WTC11 (cell line): ENCODE results near the gene ZNF670. TPM values are rescaled to one million over a fixed set of nuclear protein-coding genes. Genes with fewer than 3 reads are reported as not detected.

Experiments
- ATF3 ChIP-seq: sonication (generic); formaldehyde crosslinking; conservative IDR thresholded peaks from 2 replicates; pipeline ENCODE4 v1.8.1; 2022; ENCODE audit warnings: mild to moderate bottlenecking, missing genetic modification reagents
- CREB1 ChIP-seq: sonication (generic); formaldehyde crosslinking; IDR thresholded peaks from 2 replicates; pipeline ENCODE4 v1.8.0; 2023; ENCODE audit warnings: mild to moderate bottlenecking, missing genetic modification reagents
- CREM ChIP-seq: sonication (generic); formaldehyde crosslinking; IDR thresholded peaks from 2 replicates; pipeline ENCODE4 v1.8.1; 2022; ENCODE audit warnings: mild to moderate bottlenecking, missing genetic modification reagents, moderate library complexity
- E2F4 ChIP-seq: sonication (generic); formaldehyde crosslinking; IDR thresholded peaks from 2 replicates; pipeline ENCODE4 v1.8.1; 2022; ENCODE audit warnings: low read depth, mild to moderate bottlenecking, moderate library complexity, missing genetic modification reagents, borderline replicate concordance
- ETV6 ChIP-seq: sonication (generic); formaldehyde crosslinking; IDR thresholded peaks from 2 replicates; pipeline ENCODE4 v1.8.1; 2022; ENCODE audit warnings: mild to moderate bottlenecking, missing genetic modification reagents
- FOXP1 ChIP-seq: sonication (generic); formaldehyde crosslinking; IDR thresholded peaks from 2 replicates; pipeline ENCODE4 v1.8.0; 2022; ENCODE audit warnings: missing genetic modification reagents, mild to moderate bottlenecking, moderate library complexity, borderline replicate concordance
- FOXP4 ChIP-seq: sonication (generic); formaldehyde crosslinking; IDR thresholded peaks from 2 replicates; pipeline ENCODE4 v1.8.0; 2022; ENCODE audit warnings: mild to moderate bottlenecking, missing genetic modification reagents
- HMGA2 ChIP-seq: fragments of 250-450 bp; sonication (Bioruptor Pico); IDR thresholded peaks from 2 replicates; pipeline ENCODE4 v1.4.0; 2021; ENCODE audit warnings: mild to moderate bottlenecking, moderate library complexity
- IRF2 ChIP-seq: sonication (generic); formaldehyde crosslinking; IDR thresholded peaks from 2 replicates; pipeline ENCODE4 v1.8.0; 2022; ENCODE audit warnings: low read depth, missing genetic modification reagents, borderline replicate concordance
- KAT7 ChIP-seq: sonication (generic); formaldehyde crosslinking; IDR thresholded peaks from 2 replicates; pipeline ENCODE4 v1.8.1; 2023; ENCODE audit warnings: missing genetic modification reagents, mild to moderate bottlenecking, borderline replicate concordance
- NFE2L1 ChIP-seq: sonication (generic); formaldehyde crosslinking; IDR thresholded peaks from 2 replicates; pipeline ENCODE4 v1.8.1; 2023; ENCODE audit warnings: missing genetic modification reagents
- NR2C2 ChIP-seq: sonication (generic); formaldehyde crosslinking; IDR thresholded peaks from 2 replicates; pipeline ENCODE4 v1.8.0; 2022; ENCODE audit warnings: mild to moderate bottlenecking, missing genetic modification reagents
- RELA ChIP-seq: sonication (generic); formaldehyde crosslinking; IDR thresholded peaks from 2 replicates; pipeline ENCODE4 v1.8.1; 2022; ENCODE audit warnings: missing genetic modification reagents, mild to moderate bottlenecking, borderline replicate concordance
- SP1 ChIP-seq: sonication (generic); formaldehyde crosslinking; conservative IDR thresholded peaks from 2 replicates; pipeline ENCODE4 v1.8.1; 2022; ENCODE audit warnings: missing genetic modification reagents
- TEAD1 ChIP-seq: sonication (generic); formaldehyde crosslinking; IDR thresholded peaks from 2 replicates; pipeline ENCODE4 v1.8.0; 2022; ENCODE audit warnings: mild to moderate bottlenecking, missing genetic modification reagents
- ZNF121 ChIP-seq: sonication (generic); formaldehyde crosslinking; IDR thresholded peaks from 2 replicates; pipeline ENCODE4 v1.8.0; 2023; ENCODE audit warnings: missing genetic modification reagents
- ZNF219 ChIP-seq: sonication (generic); formaldehyde crosslinking; IDR thresholded peaks from 2 replicates; pipeline ENCODE4 v1.8.0; 2023; ENCODE audit warnings: missing genetic modification reagents, mild to moderate bottlenecking, borderline replicate concordance
- ZNF317 ChIP-seq: sonication (generic); formaldehyde crosslinking; IDR thresholded peaks from 2 replicates; pipeline ENCODE4 v1.8.1; 2023; ENCODE audit warnings: low read depth, mild to moderate bottlenecking, moderate library complexity, missing genetic modification reagents, borderline replicate concordance
- ZNF532 ChIP-seq: fragments of 250-450 bp; sonication (Bioruptor Pico); IDR thresholded peaks from 2 replicates; pipeline ENCODE4 v1.9.0; 2021; ENCODE audit warnings: mild to moderate bottlenecking, borderline replicate concordance
- ZNF671 ChIP-seq: fragments of 250-450 bp; sonication (Bioruptor Pico); IDR thresholded peaks from 2 replicates; pipeline ENCODE4 v1.8.0; 2021; ENCODE audit warnings: mild to moderate bottlenecking
- total RNA-seq: library from RNA; stranded (reverse); gene quantifications from 3 replicates; pipeline ENCODE4 v1.2.3, GENCODE V29; 2021
- TF ChIP-seq, protein P1 (sequence below): sonication (generic); formaldehyde crosslinking; IDR thresholded peaks from 2 replicates; pipeline ENCODE4 v1.8.1; 2023; ENCODE audit warnings: mild to moderate bottlenecking, missing genetic modification reagents, moderate library complexity
- TF ChIP-seq, protein P2 (sequence below): fragments of 250-450 bp; sonication (Bioruptor Pico); IDR thresholded peaks from 2 replicates; pipeline ENCODE4 v1.9.0; 2021; ENCODE audit warnings: mild to moderate bottlenecking
- TF ChIP-seq, protein P3 (sequence below): sonication (generic); formaldehyde crosslinking; IDR thresholded peaks from 2 replicates; pipeline ENCODE4 v1.8.1; 2023; ENCODE audit warnings: mild to moderate bottlenecking, missing genetic modification reagents

The ZNF670 gene
- total RNA-seq, 1 experiment from 2014 or later = 11.1 TPM

DNA sequence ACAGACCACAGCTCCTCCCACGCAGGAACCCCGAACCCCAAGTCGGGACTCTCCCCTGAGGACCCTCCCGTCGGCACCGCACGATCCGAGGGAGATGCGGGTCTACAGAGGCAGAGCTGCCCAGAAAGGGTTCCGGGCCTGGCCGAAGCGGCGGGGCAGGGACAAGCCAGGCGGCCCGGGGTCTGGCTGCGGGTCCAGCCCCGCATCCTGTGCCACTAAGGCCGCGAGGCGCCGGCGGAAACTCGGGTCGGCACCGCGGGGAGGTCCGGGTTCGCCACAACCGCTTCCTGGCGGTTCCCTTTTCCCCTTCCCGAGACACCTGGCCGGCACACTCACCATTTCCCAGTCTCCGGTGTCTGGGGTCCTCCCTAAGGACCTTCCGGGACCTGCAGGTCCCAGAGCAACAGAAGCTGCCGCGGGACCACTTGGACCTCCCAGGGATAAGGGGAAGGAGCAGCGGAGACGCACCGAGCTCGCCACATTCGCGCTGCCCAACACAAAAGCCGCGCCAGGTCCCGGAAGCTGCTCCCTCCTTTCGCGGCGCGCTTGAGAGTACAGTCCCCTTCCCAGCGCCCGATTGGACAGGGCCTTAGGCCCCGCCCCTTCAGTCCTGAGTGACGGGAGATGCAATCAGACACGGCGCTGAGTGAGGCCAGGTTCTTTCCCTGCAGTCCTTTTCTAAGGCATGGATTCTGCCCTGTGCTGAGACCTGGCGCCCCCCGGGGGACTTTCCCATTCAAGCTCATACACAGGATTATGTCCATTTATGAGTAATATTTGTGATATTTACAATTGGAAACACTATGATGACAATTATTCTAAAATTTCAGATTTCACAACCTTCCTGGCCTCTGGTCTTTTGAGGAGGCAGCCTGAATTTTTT, at the start of gene ZNF670 (continued):
- TF ChIP-seq, protein P1, sequence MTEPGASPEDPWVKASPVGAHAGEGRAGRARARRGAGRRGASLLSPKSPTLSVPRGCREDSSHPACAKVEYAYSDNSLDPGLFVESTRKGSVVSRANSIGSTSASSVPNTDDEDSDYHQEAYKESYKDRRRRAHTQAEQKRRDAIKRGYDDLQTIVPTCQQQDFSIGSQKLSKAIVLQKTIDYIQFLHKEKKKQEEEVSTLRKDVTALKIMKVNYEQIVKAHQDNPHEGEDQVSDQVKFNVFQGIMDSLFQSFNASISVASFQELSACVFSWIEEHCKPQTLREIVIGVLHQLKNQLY = no peak
- TF ChIP-seq IRF2 = no peak
- TF ChIP-seq, protein P2, sequence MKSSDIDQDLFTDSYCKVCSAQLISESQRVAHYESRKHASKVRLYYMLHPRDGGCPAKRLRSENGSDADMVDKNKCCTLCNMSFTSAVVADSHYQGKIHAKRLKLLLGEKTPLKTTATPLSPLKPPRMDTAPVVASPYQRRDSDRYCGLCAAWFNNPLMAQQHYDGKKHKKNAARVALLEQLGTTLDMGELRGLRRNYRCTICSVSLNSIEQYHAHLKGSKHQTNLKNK = no peak
- peak; percentile 82; the same call in 1 of the 2 replicates for TF ChIP-seq ETV6 (CRISPR knock-in tag)
- TF ChIP-seq HMGA2 = no peak
- peak; percentile 35; the same call in 1 of the 2 replicates for TF ChIP-seq TEAD1
- TF ChIP-seq CREB1 (CRISPR knock-in tag) = 0 out of 2 replicates have a peak, but pooled peaks have one; percentile 64
- TF ChIP-seq NFE2L1 = no peak
- TF ChIP-seq ZNF532 (CRISPR knock-in tag) = no peak
- no peak for TF ChIP-seq NR2C2 (CRISPR knock-in tag)
- peak; percentile 62; the same call in 1 of the 2 replicates for TF ChIP-seq FOXP4 (CRISPR knock-in tag)
- TF ChIP-seq FOXP1 (CRISPR knock-in tag) = 0 out of 2 replicates have a peak, but pooled peaks have one; percentile 38
- TF ChIP-seq RELA (CRISPR knock-in tag) = no peak
- TF ChIP-seq SP1 = no peak; the same call in 1 of the 2 replicates
- no peak for TF ChIP-seq ZNF219 (CRISPR knock-in tag)
- TF ChIP-seq ZNF121 (CRISPR knock-in tag) = no peak
- no peak for TF ChIP-seq ZNF671
- TF ChIP-seq, protein P3, sequence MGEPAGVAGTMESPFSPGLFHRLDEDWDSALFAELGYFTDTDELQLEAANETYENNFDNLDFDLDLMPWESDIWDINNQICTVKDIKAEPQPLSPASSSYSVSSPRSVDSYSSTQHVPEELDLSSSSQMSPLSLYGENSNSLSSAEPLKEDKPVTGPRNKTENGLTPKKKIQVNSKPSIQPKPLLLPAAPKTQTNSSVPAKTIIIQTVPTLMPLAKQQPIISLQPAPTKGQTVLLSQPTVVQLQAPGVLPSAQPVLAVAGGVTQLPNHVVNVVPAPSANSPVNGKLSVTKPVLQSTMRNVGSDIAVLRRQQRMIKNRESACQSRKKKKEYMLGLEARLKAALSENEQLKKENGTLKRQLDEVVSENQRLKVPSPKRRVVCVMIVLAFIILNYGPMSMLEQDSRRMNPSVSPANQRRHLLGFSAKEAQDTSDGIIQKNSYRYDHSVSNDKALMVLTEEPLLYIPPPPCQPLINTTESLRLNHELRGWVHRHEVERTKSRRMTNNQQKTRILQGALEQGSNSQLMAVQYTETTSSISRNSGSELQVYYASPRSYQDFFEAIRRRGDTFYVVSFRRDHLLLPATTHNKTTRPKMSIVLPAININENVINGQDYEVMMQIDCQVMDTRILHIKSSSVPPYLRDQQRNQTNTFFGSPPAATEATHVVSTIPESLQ (CRISPR knock-in tag) = no peak
- TF ChIP-seq ZNF317 (CRISPR knock-in tag) = no peak
- TF ChIP-seq CREM (CRISPR knock-in tag) = peak; percentile 53; the same call in 1 of the 2 replicates
- TF ChIP-seq E2F4 = no peak
- TF ChIP-seq ATF3 (CRISPR knock-in tag) = no peak
- TF ChIP-seq KAT7 (CRISPR knock-in tag) = no peak
